ENCODE data around the gene ELOVL6. TPM values are rescaled to one million over a fixed set of nuclear protein-coding genes. Genes with fewer than 3 reads are reported as not detected.

ELOVL6 gene
- total RNA-seq, 4 donors from 2014 or later = 0.10 to 0.42 (median 0.13) TPM; not detected in 1

GRCh38 chr4:110092646-110093045, 105.8 kb downstream of the ELOVL6 start:
- Histone ChIP-seq H3K27ac (no peak overlapping the region), H3K9me3 (no peaks in the 10 kb centered on the region), H3K4me1 (no peaks in the 10 kb centered on the region), H3K4me3 (no peak overlapping the region), H3K27me3 (no peaks in the 10 kb centered on the region), H3K36me3 (no peaks in the 10 kb centered on the region)
- in situ Hi-C loops (cut with MboI; ENCODE audit: low sequenced_read_pairs in 4 of 4) (no loop called here), intact Hi-C loops (cut with DNase I; ENCODE audit: low total_unique reads) (no loop called here)
- TF ChIP-seq POLR2A (IDR thresholded peaks at IDR 0.05) = no peak
- TF ChIP-seq CTCF (IDR thresholded peaks at IDR 0.05 in 4 of 5, conservative IDR thresholded peaks at IDR 0.05 in 1 of 5) = no peak
- no peak for DNase-seq
- ATAC-seq = no peak

GRCh38 chr4:110091434-110092140, 106.8 kb downstream of the ELOVL6 start:
- no peak for DNase-seq
- peaks cover 0 to 7% of the 10 kb centered on the region in 2 donors for H3K4me1 ChIP-seq
- TF ChIP-seq POLR2A (IDR thresholded peaks at IDR 0.05) (no peak), CTCF (IDR thresholded peaks at IDR 0.05 in 4 of 5, conservative IDR thresholded peaks at IDR 0.05 in 1 of 5) (no peak)
- no peak overlapping the region for H3K4me3 ChIP-seq
- in situ Hi-C loops (cut with MboI; ENCODE audit: low sequenced_read_pairs in 4 of 4) = no loop called here
- no peaks in the 10 kb centered on the region for H3K9me3 ChIP-seq
- H3K27me3 ChIP-seq = no peaks in the 10 kb centered on the region
- H3K27ac ChIP-seq = no peak overlapping the region
- H3K36me3 ChIP-seq = no peaks in the 10 kb centered on the region
- no peak for ATAC-seq
- intact Hi-C loops (cut with DNase I; ENCODE audit: low total_unique reads) = no loop called here

- intact Hi-C loops (cut with DNase I; ENCODE audit: low total_unique reads) (no loop called here), in situ Hi-C loops (cut with MboI; ENCODE audit: low sequenced_read_pairs in 4 of 4) (no loop called here)
- ATAC-seq (no peak), DNase-seq (no peak)
- no peaks in the 10 kb centered on the region for H3K9me3 ChIP-seq
- H3K4me1 ChIP-seq = peaks cover 0 to 7% of the 10 kb centered on the region in 2 donors
- H3K4me3 ChIP-seq = no peak overlapping the region
- no peaks in the 10 kb centered on the region for H3K27me3 ChIP-seq
- no peaks in the 10 kb centered on the region for H3K36me3 ChIP-seq
- no peak overlapping the region for H3K27ac ChIP-seq
- TF ChIP-seq CTCF (IDR thresholded peaks at IDR 0.05 in 4 of 5, conservative IDR thresholded peaks at IDR 0.05 in 1 of 5) (no peak), POLR2A (IDR thresholded peaks at IDR 0.05) (no peak)
Observed at GRCh38 chr4:110088670-110089069, 109.7 kb downstream of the ELOVL6 start.

- in situ Hi-C loops (cut with MboI; ENCODE audit: low sequenced_read_pairs in 4 of 4) = no loop called here
- peaks cover 0 to 7% of the 10 kb centered on the region in 2 donors for H3K4me1 ChIP-seq
- no peak overlapping the region for H3K4me3 ChIP-seq
- no peaks in the 10 kb centered on the region for H3K36me3 ChIP-seq
- H3K27me3 ChIP-seq = no peaks in the 10 kb centered on the region
- DNase-seq = no peak
- no peak for TF ChIP-seq CTCF (IDR thresholded peaks at IDR 0.05 in 4 of 5, conservative IDR thresholded peaks at IDR 0.05 in 1 of 5)
- TF ChIP-seq POLR2A (IDR thresholded peaks at IDR 0.05) = no peak
- ATAC-seq = peak in 1 of 2 donors; percentile 44
- H3K27ac ChIP-seq = no peak overlapping the region
- intact Hi-C loops (cut with DNase I; ENCODE audit: low total_unique reads) = no loop called here
- no peaks in the 10 kb centered on the region for H3K9me3 ChIP-seq
Observed at GRCh38 chr4:110087070-110087708, 111.2 kb downstream of the ELOVL6 start.
